ENCODE data around the gene MRPS9.

DNA sequence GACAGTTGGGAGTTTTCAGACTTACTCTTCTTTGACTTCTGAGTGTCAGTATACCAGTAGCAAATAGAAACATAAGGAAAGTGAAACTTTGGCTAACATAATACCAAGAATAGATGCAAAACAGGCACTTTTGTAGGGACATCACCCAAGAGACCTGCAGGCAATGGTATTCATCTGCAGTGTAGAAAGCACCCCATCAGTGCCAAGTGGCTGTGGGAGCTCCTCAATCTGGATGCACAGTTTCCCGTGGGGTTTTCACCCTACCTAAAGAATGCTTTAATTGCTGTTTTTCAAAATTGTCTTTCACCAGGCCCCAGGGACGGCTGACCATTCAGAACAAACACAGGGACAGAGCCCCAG is 107.1 kb downstream of the MRPS9 start:
- TF ChIP-seq, protein P1, sequence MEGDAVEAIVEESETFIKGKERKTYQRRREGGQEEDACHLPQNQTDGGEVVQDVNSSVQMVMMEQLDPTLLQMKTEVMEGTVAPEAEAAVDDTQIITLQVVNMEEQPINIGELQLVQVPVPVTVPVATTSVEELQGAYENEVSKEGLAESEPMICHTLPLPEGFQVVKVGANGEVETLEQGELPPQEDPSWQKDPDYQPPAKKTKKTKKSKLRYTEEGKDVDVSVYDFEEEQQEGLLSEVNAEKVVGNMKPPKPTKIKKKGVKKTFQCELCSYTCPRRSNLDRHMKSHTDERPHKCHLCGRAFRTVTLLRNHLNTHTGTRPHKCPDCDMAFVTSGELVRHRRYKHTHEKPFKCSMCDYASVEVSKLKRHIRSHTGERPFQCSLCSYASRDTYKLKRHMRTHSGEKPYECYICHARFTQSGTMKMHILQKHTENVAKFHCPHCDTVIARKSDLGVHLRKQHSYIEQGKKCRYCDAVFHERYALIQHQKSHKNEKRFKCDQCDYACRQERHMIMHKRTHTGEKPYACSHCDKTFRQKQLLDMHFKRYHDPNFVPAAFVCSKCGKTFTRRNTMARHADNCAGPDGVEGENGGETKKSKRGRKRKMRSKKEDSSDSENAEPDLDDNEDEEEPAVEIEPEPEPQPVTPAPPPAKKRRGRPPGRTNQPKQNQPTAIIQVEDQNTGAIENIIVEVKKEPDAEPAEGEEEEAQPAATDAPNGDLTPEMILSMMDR (IDR thresholded peaks at IDR 0.05), result no peak
- TF ChIP-seq POLR2A (IDR thresholded peaks at IDR 0.05; ENCODE audit: low read depth), result no peak
- no peak for TF ChIP-seq POLR2AphosphoS5 (IDR thresholded peaks at IDR 0.05)
- TF ChIP-seq EP300 (IDR thresholded peaks at IDR 0.05), result no peak

Data from esophagus muscularis mucosa (tissue), 4 donors.